ENCODE measurements around the gene SLC51A. TPM values are rescaled to one million over a fixed set of nuclear protein-coding genes. Genes with fewer than 3 reads are reported as not detected.
"Not testable (repeated sequence)": the region's sequence is repeated elsewhere in the genome, so short reads cannot be mapped to it uniquely, and the experiment has no call there.

SLC51A gene
- total and polyA plus RNA-seq, 2 donors (not counting 1 experiment from before 2014, with no cell fraction given): not detected

DNA sequence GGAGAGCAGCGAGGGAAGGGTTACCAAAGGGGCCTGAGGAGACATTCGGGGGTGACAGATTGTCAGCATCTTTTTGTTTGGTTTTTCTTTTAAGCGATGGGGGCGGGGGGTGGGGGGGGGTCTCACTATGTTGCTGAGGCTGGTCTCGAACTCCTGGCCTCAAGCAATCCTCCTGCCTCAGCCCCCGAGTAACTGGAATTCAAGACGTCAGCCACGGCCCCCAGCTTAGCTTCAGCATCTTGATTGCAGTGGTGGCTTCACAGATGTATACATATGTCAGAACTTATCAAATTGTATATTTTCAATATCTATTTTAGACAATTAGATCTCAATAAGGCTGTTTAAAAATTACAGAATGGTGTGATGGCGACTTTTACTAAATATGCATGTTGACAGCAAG lies 36.0 kb upstream of the SLC51A start:
- Histone ChIP-seq H4K20me1 (ENCODE audit: control insufficient read depth, extremely low read depth, insufficient read depth, low read length) (no peaks in the 10 kb centered on the region), H2AFZ (ENCODE audit: low read length) (no peak overlapping the region), H3K27ac (ENCODE audit: insufficient read depth, low read length) (no peak overlapping the region), H3K4me3 (replicated peaks in 1 of 4; ENCODE audit: control extremely low read depth in 1 of 4, insufficient read depth in 1 of 4, low read depth in 3 of 4, low read length in 4 of 4) (no peak overlapping the region), H3K9me3 (ENCODE audit: control insufficient read depth, insufficient read depth, low read depth, low read length) (no peaks in the 10 kb centered on the region), H3K4me2 (ENCODE audit: extremely low read depth, insufficient read depth, low read length) (no peak overlapping the region), H3K79me2 (ENCODE audit: control insufficient read depth, insufficient read depth, low read length) (no peaks in the 10 kb centered on the region), H3K4me1 (ENCODE audit: control insufficient read depth, extremely low read depth, insufficient read depth, low read length) (no peaks in the 10 kb centered on the region), H3K9ac (ENCODE audit: insufficient read depth, low read length) (no peak overlapping the region), H3K27me3 (ENCODE audit: control insufficient read depth, insufficient read depth, low read length) (no peaks in the 10 kb centered on the region), H3K36me3 (ENCODE audit: control insufficient read depth, insufficient read depth, low read length) (no peaks in the 10 kb centered on the region)
- no peak for DNase-seq (ENCODE audit: low read depth in 2 of 2)
- no peak for TF ChIP-seq EZH2 (IDR thresholded peaks at IDR 0.05; ENCODE audit: low read length, missing control alignments)
- TF ChIP-seq, protein P1, sequence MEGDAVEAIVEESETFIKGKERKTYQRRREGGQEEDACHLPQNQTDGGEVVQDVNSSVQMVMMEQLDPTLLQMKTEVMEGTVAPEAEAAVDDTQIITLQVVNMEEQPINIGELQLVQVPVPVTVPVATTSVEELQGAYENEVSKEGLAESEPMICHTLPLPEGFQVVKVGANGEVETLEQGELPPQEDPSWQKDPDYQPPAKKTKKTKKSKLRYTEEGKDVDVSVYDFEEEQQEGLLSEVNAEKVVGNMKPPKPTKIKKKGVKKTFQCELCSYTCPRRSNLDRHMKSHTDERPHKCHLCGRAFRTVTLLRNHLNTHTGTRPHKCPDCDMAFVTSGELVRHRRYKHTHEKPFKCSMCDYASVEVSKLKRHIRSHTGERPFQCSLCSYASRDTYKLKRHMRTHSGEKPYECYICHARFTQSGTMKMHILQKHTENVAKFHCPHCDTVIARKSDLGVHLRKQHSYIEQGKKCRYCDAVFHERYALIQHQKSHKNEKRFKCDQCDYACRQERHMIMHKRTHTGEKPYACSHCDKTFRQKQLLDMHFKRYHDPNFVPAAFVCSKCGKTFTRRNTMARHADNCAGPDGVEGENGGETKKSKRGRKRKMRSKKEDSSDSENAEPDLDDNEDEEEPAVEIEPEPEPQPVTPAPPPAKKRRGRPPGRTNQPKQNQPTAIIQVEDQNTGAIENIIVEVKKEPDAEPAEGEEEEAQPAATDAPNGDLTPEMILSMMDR (conservative IDR thresholded peaks at IDR 0.05 in 1 of 2, IDR thresholded peaks at IDR 0.05 in 1 of 2; ENCODE audit: low read depth in 1 of 2, low read length in 2 of 2): no peak

DNA sequence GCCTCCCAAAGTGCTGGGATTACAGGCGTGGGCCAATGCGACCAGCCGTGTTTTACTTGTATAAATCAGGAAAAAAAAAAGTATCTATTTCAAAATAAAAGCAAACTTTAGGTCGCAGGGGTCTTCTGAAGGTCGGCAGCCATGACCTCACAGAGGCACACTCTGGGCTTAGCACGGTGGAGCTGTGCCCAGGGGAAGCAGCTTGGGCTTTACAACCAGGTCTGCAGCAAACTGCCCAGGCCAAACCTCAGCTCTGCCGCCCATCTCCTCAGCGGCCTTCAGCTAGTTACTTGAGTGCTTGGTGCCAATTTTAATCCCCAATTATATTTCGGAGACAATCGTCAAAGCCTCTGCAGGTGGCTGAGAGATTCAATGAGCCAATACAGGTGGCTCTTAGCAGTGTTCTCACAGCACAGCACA lies 35.2 kb upstream of the SLC51A start:
- Histone ChIP-seq H3K27me3 (ENCODE audit: control insufficient read depth, insufficient read depth, low read length) (no peaks in the 10 kb centered on the region), H3K4me3 (replicated peaks in 1 of 4; ENCODE audit: control extremely low read depth in 1 of 4, insufficient read depth in 1 of 4, low read depth in 3 of 4, low read length in 4 of 4) (no peak overlapping the region), H3K4me1 (ENCODE audit: control insufficient read depth, extremely low read depth, insufficient read depth, low read length) (no peaks in the 10 kb centered on the region), H3K9ac (ENCODE audit: insufficient read depth, low read length) (no peak overlapping the region), H2AFZ (ENCODE audit: low read length) (no peak overlapping the region), H3K79me2 (ENCODE audit: control insufficient read depth, insufficient read depth, low read length) (no peaks in the 10 kb centered on the region), H3K27ac (ENCODE audit: insufficient read depth, low read length) (no peak overlapping the region), H3K4me2 (ENCODE audit: extremely low read depth, insufficient read depth, low read length) (no peak overlapping the region), H3K9me3 (ENCODE audit: control insufficient read depth, insufficient read depth, low read depth, low read length) (no peaks in the 10 kb centered on the region), H3K36me3 (ENCODE audit: control insufficient read depth, insufficient read depth, low read length) (no peaks in the 10 kb centered on the region), H4K20me1 (ENCODE audit: control insufficient read depth, extremely low read depth, insufficient read depth, low read length) (no peaks in the 10 kb centered on the region)
- TF ChIP-seq, protein P1 (conservative IDR thresholded peaks at IDR 0.05 in 1 of 2, IDR thresholded peaks at IDR 0.05 in 1 of 2; ENCODE audit: low read depth in 1 of 2, low read length in 2 of 2): no peak
- TF ChIP-seq EZH2 (IDR thresholded peaks at IDR 0.05; ENCODE audit: low read length, missing control alignments): no peak
- no peak for DNase-seq (ENCODE audit: low read depth in 2 of 2)

DNA sequence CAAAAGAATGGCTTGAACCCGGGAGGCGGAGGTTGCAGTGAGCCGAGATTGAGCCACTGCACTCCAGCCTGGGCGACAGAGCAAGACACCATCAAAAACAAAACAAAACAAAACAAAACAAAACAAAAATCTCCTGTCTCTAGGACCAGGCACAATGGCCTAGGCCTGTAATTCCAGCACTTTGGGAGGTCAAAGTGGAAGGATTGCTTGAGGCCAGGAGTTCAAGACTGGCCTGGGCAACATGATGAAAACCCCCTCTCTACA lies 32.2 kb upstream of the SLC51A start:
- not testable (repeated sequence) for H3K27me3 ChIP-seq (ENCODE audit: control insufficient read depth, insufficient read depth, low read length); H3K36me3 ChIP-seq (ENCODE audit: control insufficient read depth, insufficient read depth, low read length); H3K9me3 ChIP-seq (ENCODE audit: control insufficient read depth, insufficient read depth, low read depth, low read length); H2AFZ ChIP-seq (ENCODE audit: low read length); H3K4me1 ChIP-seq (ENCODE audit: control insufficient read depth, extremely low read depth, insufficient read depth, low read length); H3K4me3 ChIP-seq (replicated peaks in 1 of 4; ENCODE audit: control extremely low read depth in 1 of 4, insufficient read depth in 1 of 4, low read depth in 3 of 4, low read length in 4 of 4); H3K4me2 ChIP-seq (ENCODE audit: extremely low read depth, insufficient read depth, low read length); DNase-seq (ENCODE audit: low read depth in 2 of 2); H3K27ac ChIP-seq (ENCODE audit: insufficient read depth, low read length); H3K79me2 ChIP-seq (ENCODE audit: control insufficient read depth, insufficient read depth, low read length); H4K20me1 ChIP-seq (ENCODE audit: control insufficient read depth, extremely low read depth, insufficient read depth, low read length); H3K9ac ChIP-seq (ENCODE audit: insufficient read depth, low read length)

DNA sequence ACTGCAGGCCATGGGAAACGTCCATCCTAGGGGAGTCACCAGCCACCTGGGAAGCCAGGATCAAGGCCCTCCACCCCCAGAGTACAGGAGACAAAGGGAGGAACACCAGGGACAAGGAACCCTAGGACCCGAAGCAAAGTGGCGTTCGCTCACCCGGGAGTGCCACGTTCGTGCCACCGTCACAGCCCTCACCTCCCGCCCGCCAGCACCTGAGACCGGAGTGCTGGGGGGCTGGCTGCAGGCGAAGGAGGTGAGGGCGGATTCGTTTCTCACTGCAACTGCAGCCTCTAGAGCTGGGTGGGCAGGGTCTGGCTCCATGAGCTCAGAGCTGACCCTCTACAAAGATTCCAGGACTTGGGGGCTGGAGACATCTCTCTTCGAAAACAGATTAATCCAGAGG lies 31.5 kb upstream of the SLC51A start:
- no peak overlapping the region for H3K4me3 ChIP-seq (replicated peaks in 1 of 4; ENCODE audit: control extremely low read depth in 1 of 4, insufficient read depth in 1 of 4, low read depth in 3 of 4, low read length in 4 of 4)
- no peaks in the 10 kb centered on the region for H3K9me3 ChIP-seq (ENCODE audit: control insufficient read depth, insufficient read depth, low read depth, low read length)
- H2AFZ ChIP-seq (ENCODE audit: low read length): no peak overlapping the region
- no peaks in the 10 kb centered on the region for H3K79me2 ChIP-seq (ENCODE audit: control insufficient read depth, insufficient read depth, low read length)
- no peak for DNase-seq (ENCODE audit: low read depth in 2 of 2)
- H3K36me3 ChIP-seq (ENCODE audit: control insufficient read depth, insufficient read depth, low read length): no peaks in the 10 kb centered on the region
- H3K27ac ChIP-seq (ENCODE audit: insufficient read depth, low read length): no peak overlapping the region
- H3K9ac ChIP-seq (ENCODE audit: insufficient read depth, low read length): no peak overlapping the region
- H3K4me1 ChIP-seq (ENCODE audit: control insufficient read depth, extremely low read depth, insufficient read depth, low read length): no peaks in the 10 kb centered on the region
- TF ChIP-seq EZH2 (IDR thresholded peaks at IDR 0.05; ENCODE audit: low read length, missing control alignments): no peak
- TF ChIP-seq, protein P1 (conservative IDR thresholded peaks at IDR 0.05 in 1 of 2, IDR thresholded peaks at IDR 0.05 in 1 of 2; ENCODE audit: low read depth in 1 of 2, low read length in 2 of 2): no peak
- no peaks in the 10 kb centered on the region for H3K27me3 ChIP-seq (ENCODE audit: control insufficient read depth, insufficient read depth, low read length)
- H4K20me1 ChIP-seq (ENCODE audit: control insufficient read depth, extremely low read depth, insufficient read depth, low read length): no peaks in the 10 kb centered on the region
- H3K4me2 ChIP-seq (ENCODE audit: extremely low read depth, insufficient read depth, low read length): no peak overlapping the region
